ENCODE measurements around the gene TSPYL2.

DNA sequence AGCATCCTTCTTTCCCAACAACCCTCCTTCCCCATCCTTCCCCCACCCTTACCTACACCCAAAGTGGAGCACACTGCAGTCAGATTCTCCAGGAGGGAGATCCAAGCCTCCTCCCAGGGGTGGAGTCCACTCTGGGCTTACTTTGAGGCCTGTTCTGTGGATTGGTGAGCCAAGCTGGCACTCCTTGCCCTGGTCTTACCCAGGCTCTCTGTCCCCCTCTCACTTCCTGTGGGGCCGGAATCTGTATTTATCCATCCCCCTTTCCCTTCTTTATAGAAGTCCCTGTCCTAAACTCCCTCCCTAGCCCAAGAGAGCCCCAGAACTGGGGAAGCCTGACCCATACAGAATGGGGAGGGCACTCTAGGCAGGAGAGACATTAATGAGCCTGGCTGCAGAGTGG lies 3.2 kb upstream of the TSPYL2 start:
- TF ChIP-seq, protein P1, sequence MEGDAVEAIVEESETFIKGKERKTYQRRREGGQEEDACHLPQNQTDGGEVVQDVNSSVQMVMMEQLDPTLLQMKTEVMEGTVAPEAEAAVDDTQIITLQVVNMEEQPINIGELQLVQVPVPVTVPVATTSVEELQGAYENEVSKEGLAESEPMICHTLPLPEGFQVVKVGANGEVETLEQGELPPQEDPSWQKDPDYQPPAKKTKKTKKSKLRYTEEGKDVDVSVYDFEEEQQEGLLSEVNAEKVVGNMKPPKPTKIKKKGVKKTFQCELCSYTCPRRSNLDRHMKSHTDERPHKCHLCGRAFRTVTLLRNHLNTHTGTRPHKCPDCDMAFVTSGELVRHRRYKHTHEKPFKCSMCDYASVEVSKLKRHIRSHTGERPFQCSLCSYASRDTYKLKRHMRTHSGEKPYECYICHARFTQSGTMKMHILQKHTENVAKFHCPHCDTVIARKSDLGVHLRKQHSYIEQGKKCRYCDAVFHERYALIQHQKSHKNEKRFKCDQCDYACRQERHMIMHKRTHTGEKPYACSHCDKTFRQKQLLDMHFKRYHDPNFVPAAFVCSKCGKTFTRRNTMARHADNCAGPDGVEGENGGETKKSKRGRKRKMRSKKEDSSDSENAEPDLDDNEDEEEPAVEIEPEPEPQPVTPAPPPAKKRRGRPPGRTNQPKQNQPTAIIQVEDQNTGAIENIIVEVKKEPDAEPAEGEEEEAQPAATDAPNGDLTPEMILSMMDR (IDR thresholded peaks at IDR 0.05): no peak
- TF ChIP-seq POLR2A (IDR thresholded peaks at IDR 0.05): no peak

Measured in upper lobe of left lung (tissue), 4 donors.